GM19463 (cell line): ENCODE measurements around the gene SLC13A3.
A peak's percentile ranks its signal among the peaks of the same experiment; 100 is the strongest.

Experiments used
- ATAC-seq: cut with Tn5 transposase; IDR thresholded peaks from one replicate; pipeline ENCODE4 v1.9.1; 2021; ENCODE audit warnings: mild to moderate bottlenecking, moderate library complexity; ENCODE audit not compliant: unreplicated experiment

Gene SLC13A3

DNA sequence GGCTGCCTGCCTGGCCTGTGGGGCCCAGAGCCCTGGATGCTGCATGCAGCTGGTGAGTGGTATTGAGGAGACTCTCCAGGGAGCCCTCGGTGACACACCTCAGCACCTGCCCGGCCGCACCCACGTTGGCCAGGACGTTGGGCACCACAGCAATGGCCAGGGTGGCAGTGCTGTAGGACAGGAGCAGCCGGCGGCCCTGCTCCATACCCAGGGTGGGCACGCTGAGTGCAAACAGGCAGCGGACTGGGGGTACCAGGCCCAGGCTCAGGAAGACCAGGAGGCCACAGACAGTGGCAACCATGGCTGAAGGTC, 105.5 kb downstream of the SLC13A3 start:
- no peak for ATAC-seq

DNA sequence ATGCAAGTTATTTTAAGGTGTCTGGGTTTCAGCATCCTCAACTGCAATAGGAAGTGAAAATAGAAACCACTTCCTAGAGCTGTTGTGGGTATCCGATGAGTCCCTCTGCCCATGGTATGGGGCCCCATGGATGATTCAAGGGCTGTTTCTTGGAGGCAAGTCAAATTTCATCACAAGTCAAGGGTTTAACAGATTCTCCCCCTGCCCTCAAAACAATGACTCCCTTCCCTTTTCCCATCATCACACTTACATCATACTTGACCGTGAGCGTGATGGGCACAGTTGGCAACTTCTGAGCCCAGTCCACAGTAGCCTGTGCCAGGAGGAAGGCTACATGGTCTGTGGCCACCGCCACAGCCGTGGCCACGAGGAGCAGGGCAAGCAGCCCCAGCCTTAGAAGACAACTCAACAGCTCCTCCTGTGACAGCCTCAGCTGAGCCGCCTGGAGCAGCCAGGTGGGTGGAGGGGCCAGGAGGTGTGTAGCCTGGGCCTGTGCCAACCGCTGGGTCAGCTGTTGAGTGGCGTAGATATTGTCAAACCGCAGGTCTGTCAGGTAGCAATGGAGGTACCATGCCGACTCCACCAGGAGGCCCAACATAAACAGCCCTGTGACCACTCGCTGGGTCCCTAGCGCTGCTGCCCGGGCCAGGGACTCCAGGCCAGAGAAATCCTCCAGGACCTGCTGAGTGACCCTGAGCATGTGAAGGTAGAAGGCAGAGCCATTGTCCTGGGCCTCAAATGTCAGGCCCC, 106.0 kb downstream of the SLC13A3 start:
- peak; percentile 42 for ATAC-seq

GRCh38 chr20:46544576-46544975, 106.7 kb downstream of the SLC13A3 start:
- no peak for ATAC-seq

GRCh38 chr20:46543959-46544358, 107.3 kb downstream of the SLC13A3 start:
- ATAC-seq = no peak

DNA sequence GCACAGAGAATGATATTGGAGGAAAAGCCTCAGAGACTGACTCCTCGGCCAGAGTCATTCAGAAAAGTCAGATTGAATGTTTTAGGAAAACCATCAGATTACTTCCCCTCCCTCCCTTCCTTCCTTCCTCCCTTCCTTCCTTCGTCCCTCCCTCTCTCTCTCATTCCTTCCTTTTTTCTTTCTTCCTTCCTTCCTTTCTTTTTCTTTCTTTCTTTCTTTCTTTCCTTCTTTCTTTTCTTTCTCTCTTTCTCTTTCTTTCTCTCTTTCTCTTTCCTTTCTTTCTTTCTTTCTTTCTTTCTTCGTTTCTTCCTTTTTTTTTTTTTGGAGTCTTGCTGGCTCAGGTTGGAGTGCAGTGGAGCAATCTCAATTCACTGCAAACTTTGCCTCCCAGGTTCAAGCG, 108.2 kb downstream of the SLC13A3 start:
- no peak for ATAC-seq

DNA sequence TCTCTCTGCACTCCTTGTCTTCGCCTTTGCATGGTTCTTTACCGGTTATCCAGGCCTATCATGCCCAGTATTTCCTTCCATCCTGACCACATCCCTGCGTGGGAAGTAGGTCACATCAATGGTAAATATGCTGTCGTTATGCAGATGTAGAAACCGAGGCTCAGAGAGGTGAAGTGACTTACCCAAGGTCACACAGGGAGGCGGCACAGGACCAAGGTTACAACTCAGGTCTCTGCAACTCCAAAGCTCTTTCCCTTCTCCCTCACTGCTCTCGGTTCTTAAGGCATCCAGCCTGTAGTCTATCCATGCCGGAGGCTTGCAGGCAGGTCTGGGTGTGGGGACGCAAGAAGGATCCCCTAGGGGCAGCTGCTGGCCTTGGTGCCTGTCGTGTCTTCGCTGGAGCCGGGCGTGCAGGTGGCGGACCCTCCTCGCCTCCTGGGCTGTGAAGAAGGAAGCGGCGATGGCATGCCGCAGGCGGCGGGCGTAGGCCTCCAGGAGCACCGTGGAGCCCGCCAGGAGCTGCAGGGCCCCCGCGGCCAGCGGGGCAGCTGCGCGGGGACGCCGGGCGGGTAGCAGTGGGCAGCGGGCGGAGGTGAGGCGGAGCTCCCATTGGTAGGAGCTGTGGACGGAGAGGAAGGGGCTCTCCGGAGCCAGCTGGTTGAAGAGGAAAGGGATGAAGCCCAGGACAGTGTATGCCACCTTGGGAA, 109.9 kb downstream of the SLC13A3 start:
- no peak for ATAC-seq

GRCh38 chr20:46539113-46539512, 112.1 kb downstream of the SLC13A3 start:
- ATAC-seq = no peak

- ATAC-seq = no peak
Observed at GRCh38 chr20:46530640-46531039, 120.6 kb downstream of the SLC13A3 start.

- ATAC-seq = no peak
Observed at GRCh38 chr20:46523696-46524328, 127.4 kb downstream of the SLC13A3 start.

DNA sequence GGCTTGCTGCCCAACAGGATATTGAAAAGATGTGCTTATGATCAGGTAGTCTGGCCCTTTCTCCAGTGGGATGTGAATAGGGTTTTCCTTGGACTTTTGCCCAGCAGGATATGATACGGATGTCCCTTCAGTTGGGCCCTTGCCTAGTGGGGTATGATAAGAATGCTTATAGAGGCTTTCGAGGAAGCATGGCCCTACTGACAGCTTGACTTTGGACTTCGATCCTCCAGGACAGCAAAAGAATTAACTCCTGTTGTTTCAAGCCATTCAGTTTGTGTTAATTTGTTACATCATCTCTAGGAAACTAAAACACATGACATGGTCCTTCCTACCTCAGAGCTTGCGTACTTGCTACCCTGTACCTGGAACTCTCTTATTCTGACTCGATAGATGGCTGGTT, 128.2 kb downstream of the SLC13A3 start:
- no peak for ATAC-seq

DNA sequence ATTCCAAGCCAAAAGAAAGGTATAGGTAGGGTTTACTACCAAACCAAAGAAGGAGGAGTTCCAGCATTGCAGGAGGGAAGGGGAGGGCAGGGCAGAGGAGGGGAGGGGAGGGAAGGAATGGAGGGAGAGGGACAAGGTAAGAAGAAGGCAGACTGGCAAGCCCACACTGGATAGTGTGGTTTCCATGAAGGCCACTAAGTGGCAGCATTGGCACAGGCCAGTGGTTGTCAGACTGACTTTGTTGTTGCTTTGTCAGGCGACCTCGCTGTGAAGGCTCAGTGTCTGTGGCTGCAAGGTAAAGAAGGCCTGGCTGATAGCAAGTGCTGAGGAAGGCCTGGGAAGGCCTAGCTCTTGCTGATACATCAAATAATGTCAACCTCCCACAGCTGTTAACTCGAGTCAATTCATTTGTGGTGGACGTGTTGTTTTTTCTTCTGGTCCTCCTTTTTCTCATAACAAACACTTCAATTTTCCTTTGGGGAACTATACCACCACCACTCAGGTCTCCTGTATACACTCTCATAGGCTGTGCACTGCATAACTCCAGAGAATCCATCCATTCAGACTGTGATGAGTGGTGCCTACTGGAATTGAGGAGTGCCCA, 130.2 kb downstream of the SLC13A3 start:
- no peak for ATAC-seq

- ATAC-seq = no peak
Observed at GRCh38 chr20:46520540-46520939, 130.7 kb downstream of the SLC13A3 start.

- ATAC-seq = no peak
Observed at GRCh38 chr20:46519471-46520068, 131.7 kb downstream of the SLC13A3 start.

DNA sequence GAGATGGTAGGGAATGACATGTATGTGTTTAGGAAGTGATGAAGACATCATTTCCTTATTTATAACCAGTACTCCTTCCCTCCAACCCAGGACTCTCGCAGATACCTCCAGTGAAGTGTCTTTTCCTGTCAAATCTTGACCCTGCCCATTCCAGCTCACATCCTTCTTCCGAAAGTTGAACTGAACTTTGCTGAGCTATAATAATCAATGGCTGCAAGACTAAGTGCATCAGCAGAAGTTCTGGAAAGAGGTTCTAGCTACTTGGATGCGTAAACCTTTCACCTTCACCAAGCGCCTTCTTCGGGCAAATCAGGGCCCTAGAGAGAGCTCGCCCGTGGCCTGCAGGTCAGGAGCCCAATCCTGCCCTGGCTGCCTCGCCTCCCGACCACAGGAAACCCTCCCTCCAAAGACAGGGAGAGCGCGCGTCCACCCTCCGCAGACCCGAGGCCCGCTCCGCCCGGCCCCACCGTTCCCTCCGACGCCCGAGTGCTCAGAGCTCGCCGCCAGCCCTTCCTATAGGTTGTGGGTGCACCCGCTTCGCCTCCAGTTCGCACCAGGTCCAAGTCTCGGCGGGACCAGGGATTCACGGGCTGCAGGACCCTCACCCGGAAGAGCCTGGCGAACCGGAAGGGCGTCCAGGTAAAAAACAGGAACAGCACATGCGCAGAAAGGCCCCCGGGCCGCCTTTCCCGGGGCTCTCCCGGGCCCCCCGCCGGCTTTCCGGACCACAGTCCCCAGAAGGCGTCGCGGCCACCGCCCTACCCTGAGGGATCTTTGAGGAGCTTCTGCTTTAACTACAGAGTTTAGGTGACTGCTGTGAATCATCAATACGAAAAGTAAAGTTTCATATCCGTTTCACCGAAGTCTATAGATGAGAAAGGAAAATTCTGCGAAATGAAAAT, 138.1 kb downstream of the SLC13A3 start, which contains the start of gene ZNF334:
Gene ZNF334, minus strand, starts transcription at position 617 of the 902 bp plus-strand sequence. CDS start 1,457 bp downstream, outside the sequence.
- ATAC-seq = no peak

DNA sequence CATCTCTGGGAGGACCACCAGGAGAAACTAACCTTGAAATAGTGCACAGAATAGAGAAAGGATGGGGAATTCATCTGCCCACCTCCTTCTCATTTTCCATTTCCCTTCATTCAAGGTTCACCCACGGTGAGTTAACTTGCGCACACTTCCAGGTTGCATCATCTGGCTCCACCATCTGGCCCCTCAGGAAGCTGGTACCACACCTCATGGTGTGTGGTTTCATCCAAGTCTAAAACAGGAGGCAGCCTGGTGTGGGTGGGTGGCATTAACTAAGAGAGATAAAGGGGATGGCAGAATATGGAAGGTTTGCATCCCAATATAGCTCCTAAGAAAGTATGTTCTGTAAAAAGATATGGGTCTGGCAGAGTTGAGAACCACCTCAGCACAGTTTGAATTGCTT, 141.7 kb downstream of the SLC13A3 start:
- ATAC-seq = no peak
